Natural killer cell (primary cell): ENCODE results near the gene FHOD3. TPM values are rescaled to one million over a fixed set of nuclear protein-coding genes. Genes with fewer than 3 reads are reported as not detected.

ENCODE experiments used
- ATAC-seq, 3 donors: fragments of 150-1000 bp in 2 of 3; fragments of 200-7000 bp in 1 of 3; cut with Tn5 transposase; 1 replicate in 1 of 3; 2 replicates in 2 of 3; pipeline ENCODE4 v1.10.0; 2021; ENCODE audit warnings: mild to moderate bottlenecking in 2 of 3, moderate library complexity in 2 of 3
- DNase-seq, 2 donors: peaks; one replicate each; pipeline versions ENCODE4 v3.0.0 to v3.0.0-alpha.2; 2013 to 2021; ENCODE audit warnings: mixed read lengths in 1 of 2
- H3K27ac ChIP-seq: one replicate; pipeline ENCODE4 v1.5.1; 2013; ENCODE audit warnings: mild to moderate bottlenecking, low read length
- H3K27me3 ChIP-seq: one replicate; pipeline ENCODE4 v1.6.1; 2013; ENCODE audit warnings: low read length; ENCODE audit not compliant: control insufficient read depth, insufficient read depth
- H3K36me3 ChIP-seq: one replicate; pipeline ENCODE4 v1.6.1; 2013; ENCODE audit warnings: low read length; ENCODE audit not compliant: control insufficient read depth, insufficient read depth
- H3K4me1 ChIP-seq: one replicate; pipeline ENCODE4 v1.6.1; 2013; ENCODE audit warnings: low read length; ENCODE audit not compliant: control insufficient read depth, insufficient read depth
- H3K4me3 ChIP-seq: one replicate; pipeline ENCODE4 v1.5.1; 2013; ENCODE audit warnings: low read length
- H3K9me3 ChIP-seq: one replicate; pipeline ENCODE4 v1.6.1; 2013; ENCODE audit warnings: low read length; ENCODE audit not compliant: control insufficient read depth, insufficient read depth
- H3K27ac Mint-ChIP-seq, 2 donors: one replicate each; pipeline ENCODE4 v1.8.0; 2022; ENCODE audit warnings: mild to moderate bottlenecking in 2 of 2, mixed read lengths in 2 of 2, moderate library complexity in 1 of 2
- H3K27me3 Mint-ChIP-seq, 2 donors: one replicate each; pipeline ENCODE4 v1.8.0; 2022; ENCODE audit warnings: low read depth in 2 of 2, mixed read lengths in 2 of 2
- H3K36me3 Mint-ChIP-seq: one replicate; pipeline ENCODE4 v1.8.0; 2022; ENCODE audit warnings: mixed read lengths
- H3K4me1 Mint-ChIP-seq, 2 donors: one replicate each; pipeline ENCODE4 v1.8.0; 2022; ENCODE audit warnings: mixed read lengths in 2 of 2
- H3K4me3 Mint-ChIP-seq: one replicate; pipeline ENCODE4 v1.8.0; 2022; ENCODE audit warnings: mild to moderate bottlenecking, moderate library complexity, mixed read lengths
- H3K9me3 Mint-ChIP-seq, 2 donors: one replicate each; pipeline ENCODE4 v1.8.0; 2022; ENCODE audit warnings: mixed read lengths in 2 of 2
- WGBS: methylation state at CpG from one replicate; pipeline ENCODE4 v1.1.7; 2013; ENCODE audit warnings: missing lambda C conversion rate; ENCODE audit not compliant: insufficient coverage; 5-methylcytosine and 5-hydroxymethylcytosine counted together
- intact Hi-C: fragments of 100-400 bp; cut with micrococcal nuclease; formaldehyde crosslinking; loops from one replicate; pipeline ENCODE4 v1.14.2; 2022
- total RNA-seq, 4 donors: library from RNA; stranded (reverse); fragments of 120-200 nt in 1 of 4; gene quantifications; one replicate each; pipeline versions ENCODE4 v1.2.3 to v1.2.4, GENCODE V29; 2013 to 2022
- TF ChIP-seq, protein P1 (sequence below): fragments of 200-600 bp; IDR thresholded peaks from one replicate; pipeline ENCODE4 v1.8.0; 2022; ENCODE audit warnings: antibody characterized with exemption

The FHOD3 gene
- total RNA-seq, 3 donors from 2014 or later (not counting 1 experiment from before 2014, with no cell fraction given): not detected

DNA sequence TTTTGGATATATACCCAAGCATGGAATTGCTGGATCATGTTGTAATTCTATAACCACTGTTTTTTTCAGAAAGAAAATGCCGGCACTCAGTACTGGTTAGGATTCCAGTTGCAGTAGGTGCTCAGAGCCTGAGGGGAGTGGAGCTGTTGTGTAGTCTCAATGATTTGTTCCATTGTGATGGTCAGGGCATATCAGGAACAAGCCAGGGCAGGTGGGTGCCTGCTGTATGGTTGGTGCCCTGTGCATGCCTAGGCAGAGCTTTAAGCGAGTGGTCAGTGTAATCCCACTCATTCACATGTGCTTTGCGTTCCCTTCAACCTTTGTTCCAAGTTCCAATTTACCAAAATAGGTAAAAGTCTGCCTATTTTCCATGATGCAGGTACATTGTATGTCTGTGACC is 100.9 kb downstream of the FHOD3 start:
- H3K9me3 Mint-ChIP-seq: peaks cover 0 to 2% of the 10 kb centered on the region in 2 donors
- H3K27me3 Mint-ChIP-seq: peaks cover 6 to 8% of the 10 kb centered on the region in 2 donors
- Histone ChIP-seq H3K27me3 (no peaks in the 10 kb centered on the region), H3K36me3 (no peaks in the 10 kb centered on the region), H3K4me3 (no peak overlapping the region), H3K27ac (no peak overlapping the region), H3K4me1 (no peaks in the 10 kb centered on the region), H3K9me3 (no peaks in the 10 kb centered on the region)
- H3K4me1 Mint-ChIP-seq: no peaks in the 10 kb centered on the region
- H3K36me3 Mint-ChIP-seq: peaks cover 6% of the 10 kb centered on the region
- intact Hi-C loops: no loop called here
- 96% methylated on average over 3 of the region's 3 CpGs for WGBS
- ATAC-seq (peak in 1 of 3 donors; percentile 2), DNase-seq (no peak)
- no peak overlapping the region for H3K27ac Mint-ChIP-seq
- H3K4me3 Mint-ChIP-seq: no peak overlapping the region
- TF ChIP-seq, protein P1, sequence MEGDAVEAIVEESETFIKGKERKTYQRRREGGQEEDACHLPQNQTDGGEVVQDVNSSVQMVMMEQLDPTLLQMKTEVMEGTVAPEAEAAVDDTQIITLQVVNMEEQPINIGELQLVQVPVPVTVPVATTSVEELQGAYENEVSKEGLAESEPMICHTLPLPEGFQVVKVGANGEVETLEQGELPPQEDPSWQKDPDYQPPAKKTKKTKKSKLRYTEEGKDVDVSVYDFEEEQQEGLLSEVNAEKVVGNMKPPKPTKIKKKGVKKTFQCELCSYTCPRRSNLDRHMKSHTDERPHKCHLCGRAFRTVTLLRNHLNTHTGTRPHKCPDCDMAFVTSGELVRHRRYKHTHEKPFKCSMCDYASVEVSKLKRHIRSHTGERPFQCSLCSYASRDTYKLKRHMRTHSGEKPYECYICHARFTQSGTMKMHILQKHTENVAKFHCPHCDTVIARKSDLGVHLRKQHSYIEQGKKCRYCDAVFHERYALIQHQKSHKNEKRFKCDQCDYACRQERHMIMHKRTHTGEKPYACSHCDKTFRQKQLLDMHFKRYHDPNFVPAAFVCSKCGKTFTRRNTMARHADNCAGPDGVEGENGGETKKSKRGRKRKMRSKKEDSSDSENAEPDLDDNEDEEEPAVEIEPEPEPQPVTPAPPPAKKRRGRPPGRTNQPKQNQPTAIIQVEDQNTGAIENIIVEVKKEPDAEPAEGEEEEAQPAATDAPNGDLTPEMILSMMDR: no peak

DNA sequence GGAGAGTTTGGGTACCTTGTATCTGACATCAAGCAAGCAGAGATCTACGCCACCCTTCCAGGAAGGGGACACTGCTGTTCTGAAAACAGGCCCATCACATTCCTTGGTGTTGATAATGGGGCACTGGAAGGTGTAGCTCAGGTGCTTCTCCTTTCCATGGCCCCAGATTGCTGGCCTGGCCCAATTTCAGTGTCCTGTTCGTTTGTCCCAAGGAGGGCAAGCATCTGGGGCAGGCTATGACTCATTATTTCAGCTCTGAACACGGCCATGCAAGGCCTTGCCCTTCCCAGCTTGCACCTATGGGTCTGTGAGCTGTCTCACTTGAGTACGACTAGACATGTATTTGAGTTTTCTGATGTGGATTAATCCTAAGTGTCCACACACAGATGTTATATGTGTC is 101.5 kb downstream of the FHOD3 start:
- ATAC-seq: no peak
- no peak overlapping the region for H3K4me3 ChIP-seq
- H3K4me1 Mint-ChIP-seq: no peaks in the 10 kb centered on the region

DNA sequence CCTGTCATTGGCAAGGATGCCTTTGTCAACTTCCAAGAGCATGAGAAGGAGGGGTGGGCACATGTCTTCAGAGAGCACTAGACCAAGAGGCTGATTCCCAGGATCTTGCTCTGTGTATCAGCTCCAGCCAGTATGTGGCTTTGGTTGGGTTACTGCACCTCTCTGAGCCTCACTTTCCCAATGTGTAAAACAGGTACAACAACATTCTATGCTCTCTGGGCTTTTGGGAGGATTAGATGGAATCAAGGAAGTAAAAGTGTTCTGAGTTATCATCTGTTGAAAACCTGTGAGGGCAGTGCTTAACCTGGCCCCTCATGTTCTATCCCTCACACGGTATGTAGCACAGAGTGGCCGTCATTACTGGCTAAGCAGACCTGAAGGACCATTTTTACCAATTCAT is 103.9 kb downstream of the FHOD3 start:
- no peak overlapping the region for H3K27ac Mint-ChIP-seq
- Histone ChIP-seq H3K9me3 (no peaks in the 10 kb centered on the region), H3K27me3 (no peaks in the 10 kb centered on the region), H3K4me3 (no peak overlapping the region), H3K4me1 (no peaks in the 10 kb centered on the region), H3K36me3 (no peaks in the 10 kb centered on the region), H3K27ac (no peak overlapping the region)
- H3K4me1 Mint-ChIP-seq: no peaks in the 10 kb centered on the region
- 94% methylated on average over 2 of the region's 2 CpGs for WGBS
- no peak for ATAC-seq
- intact Hi-C loops: no loop called here
- H3K4me3 Mint-ChIP-seq: no peak overlapping the region
- no peak for DNase-seq
- no peaks in the 10 kb centered on the region for H3K9me3 Mint-ChIP-seq
- TF ChIP-seq, protein P1: no peak
- H3K27me3 Mint-ChIP-seq: peaks cover 5 to 6% of the 10 kb centered on the region in 2 donors
- H3K36me3 Mint-ChIP-seq: peaks cover 6% of the 10 kb centered on the region

More for the DNA sequence above, 101.5 kb downstream of the FHOD3 start:
- Mint-ChIP-seq H3K9me3 (no peaks in the 10 kb centered on the region), H3K27me3 (peaks cover 5 to 6% of the 10 kb centered on the region in 2 donors), H3K27ac (no peak overlapping the region), H3K4me3 (no peak overlapping the region), H3K36me3 (peaks cover 6% of the 10 kb centered on the region)
- TF ChIP-seq, protein P1: no peak
- intact Hi-C loops: no loop called here
- DNase-seq: no peak
- no peaks in the 10 kb centered on the region for H3K36me3 ChIP-seq
- no peaks in the 10 kb centered on the region for H3K27me3 ChIP-seq
- H3K27ac ChIP-seq: no peak overlapping the region
- WGBS: 69% methylated on average over 4 of the region's 4 CpGs
- no peaks in the 10 kb centered on the region for H3K9me3 ChIP-seq
- no peaks in the 10 kb centered on the region for H3K4me1 ChIP-seq

DNA sequence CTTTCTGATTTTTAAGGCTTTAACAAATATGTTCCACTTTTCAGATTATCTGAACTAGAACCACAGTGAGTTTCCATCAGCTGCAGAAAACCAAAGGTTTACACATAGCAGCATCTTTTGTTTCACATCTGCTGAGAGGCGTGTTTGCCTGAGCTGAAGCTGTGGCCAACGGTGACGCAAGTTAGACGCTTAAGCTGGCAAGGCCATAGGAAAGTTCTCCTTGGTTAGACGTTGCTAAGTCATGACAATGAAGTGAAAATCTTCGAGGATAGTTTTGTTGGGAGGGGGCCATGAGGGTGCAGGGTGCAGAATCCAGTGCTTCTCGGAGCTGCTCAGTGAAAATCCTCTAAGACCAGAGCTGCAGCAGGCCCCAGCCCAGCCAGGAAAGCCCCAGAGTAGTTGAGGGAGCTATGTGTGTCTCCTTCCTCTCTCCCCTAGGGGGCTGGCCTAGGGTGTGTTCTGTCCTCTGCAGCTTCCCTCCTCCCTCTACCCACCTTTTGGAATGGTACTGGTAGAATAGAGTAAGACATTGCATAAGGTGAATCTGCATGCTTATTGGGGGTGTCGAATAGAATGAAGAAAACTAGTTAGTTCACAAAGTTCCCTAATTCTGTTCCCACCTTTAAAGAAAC is 105.4 kb downstream of the FHOD3 start:
- Mint-ChIP-seq H3K4me1 (no peaks in the 10 kb centered on the region), H3K27me3 (peaks cover 5 to 6% of the 10 kb centered on the region in 2 donors), H3K9me3 (no peaks in the 10 kb centered on the region), H3K4me3 (no peak overlapping the region), H3K27ac (no peak overlapping the region), H3K36me3 (no peaks in the 10 kb centered on the region)
- DNase-seq (no peak), ATAC-seq (no peak)
- H3K4me1 ChIP-seq: no peaks in the 10 kb centered on the region
- no peaks in the 10 kb centered on the region for H3K27me3 ChIP-seq
- H3K4me3 ChIP-seq: no peak overlapping the region
- no peaks in the 10 kb centered on the region for H3K9me3 ChIP-seq
- intact Hi-C loops: no loop called here
- 85% methylated on average over 7 of the region's 8 CpGs for WGBS
- no peak overlapping the region for H3K27ac ChIP-seq
- no peaks in the 10 kb centered on the region for H3K36me3 ChIP-seq
- TF ChIP-seq, protein P1: no peak
